Stomach (tissue), 9 donors: ENCODE data around the gene HOXD4. TPM values are rescaled to one million over a fixed set of nuclear protein-coding genes. Genes with fewer than 3 reads are reported as not detected.
A peak's percentile ranks its signal among the peaks of the same experiment; 100 is the strongest.

ENCODE experiments used
- DNase-seq, 2 donors: peaks; one replicate each; pipeline versions ENCODE4 v3.0.0 to v3.0.0-alpha.2; 2013 to 2019
- H3K27ac ChIP-seq, 5 donors: fragments of 200-600 bp in 4 of 5; sonication (generic) in 4 of 5; one replicate each; pipeline ENCODE4 v1.5.1; 2013 to 2019; ENCODE audit warnings: mild to moderate bottlenecking in 1 of 5, moderate library complexity in 1 of 5
- H3K27me3 ChIP-seq, 3 donors: fragments of 200-600 bp; sonication (generic); one replicate each; pipeline ENCODE4 v1.5.1; 2017 to 2019; ENCODE audit warnings: mixed run types in 1 of 3
- H3K36me3 ChIP-seq, 4 donors: fragments of 200-600 bp; sonication (generic); 1 replicate in 3 of 4; 2 replicates in 1 of 4; pipeline ENCODE4 v1.5.1; 2016 to 2019
- H3K4me1 ChIP-seq, 4 donors: fragments of 200-600 bp; sonication (generic); one replicate each; pipeline ENCODE4 v1.5.1; 2016 to 2019
- H3K4me3 ChIP-seq, 4 donors: fragments of 200-600 bp; sonication (generic) in 3 of 4; one replicate each; pipeline ENCODE4 v1.5.1; 2016 to 2019; ENCODE audit warnings: mild to moderate bottlenecking in 1 of 4
- H3K9me3 ChIP-seq, 4 donors: fragments of 200-600 bp; sonication (generic); one replicate each; pipeline ENCODE4 v1.5.1; 2016 to 2019
- CTCF ChIP-seq, 7 experiments: fragments of 450-650 bp in 4 of 7; fragments of 200-600 bp in 3 of 7; sonication (generic) in 3 of 7; IDR thresholded peaks; one replicate each; pipeline ENCODE4 v1.5.1; 2016 to 2019; ENCODE audit warnings: antibody characterized with exemption in 7 of 7, control low read depth in 2 of 7, mild to moderate bottlenecking in 1 of 7
- EP300 ChIP-seq: sonication (generic); formaldehyde crosslinking; IDR thresholded peaks from one replicate; pipeline ENCODE4 v1.6.1; 2017; ENCODE audit warnings: antibody characterized with exemption
- POLR2A ChIP-seq, 4 donors: fragments of 450-650 bp; IDR thresholded peaks; one replicate each; pipeline ENCODE4 v1.6.1; 2016; ENCODE audit warnings: antibody characterized with exemption in 4 of 4, control low read depth in 2 of 4, mild to moderate bottlenecking in 1 of 4, moderate library complexity in 1 of 4
- POLR2AphosphoS5 ChIP-seq, 3 donors: sonication (generic); formaldehyde crosslinking; IDR thresholded peaks; one replicate each; pipeline ENCODE4 v1.6.1; 2016; ENCODE audit warnings: antibody characterized with exemption in 3 of 3
- WGBS, 5 donors: extraction: QIAGEN DNeasy Blood & Tissue Kit in 3 of 5; methylation state at CpG; one replicate each; pipeline versions ENCODE4 v1.1.5 to v1.1.7; 2013 to 2018; 5-methylcytosine and 5-hydroxymethylcytosine counted together
- intact Hi-C: fragments of 100-400 bp; cut with DNase I; formaldehyde crosslinking; loops from one replicate; pipeline ENCODE4 v1.15.1; 2023; ENCODE audit warnings: low total_unique reads
- polyA plus RNA-seq, 3 donors: library from polyadenylated mRNA; stranded (reverse); fragments of 200-250 nt; gene quantifications; one replicate each; pipeline ENCODE4 v1.2.3, GENCODE V29; 2013
- total RNA-seq, 5 donors: library from RNA; depleted of rRNA; stranded (reverse); fragments of >200 nt; gene quantifications; one replicate each; pipeline versions ENCODE4 v1.1.0 to v1.2.3, GENCODE V29; 2014 to 2016
- donor health status: healthy with polysubstance abuse.
- donor health status: Bipolar disorder and iron deficiency.
- donor health status: healthy.

The HOXD4 gene
- total and polyA plus RNA-seq, 8 donors = 0.25 to 9.6 (median 1.6) TPM; not detected in 4

GRCh38 chr2:176172007-176172894 lies 20.9 kb downstream of the HOXD4 start:
- Histone ChIP-seq H3K27ac (no peak overlapping the region), H3K27me3 (peaks cover 32 to 100% (median 82%) of the 10 kb centered on the region in 3 donors), H3K4me1 (peaks cover 3 to 26% (median 20%) of the 10 kb centered on the region in 4 donors), H3K4me3 (no peak overlapping the region), H3K9me3 (peaks cover 0 to 15% (median 0%) of the 10 kb centered on the region in 4 donors), H3K36me3 (no peaks in the 10 kb centered on the region)
- intact Hi-C loops = no loop called here
- WGBS, 5 donors = 11 to 30% (median 16%) methylated on average over 46 to 60 of the region's 60 CpGs
- TF ChIP-seq EP300 (no peak), POLR2AphosphoS5 (IDR thresholded peaks at IDR 0.05) (no peak), POLR2A (IDR thresholded peaks at IDR 0.05) (no peak), CTCF (IDR thresholded peaks at IDR 0.05) (no peak)
- DNase-seq = no peak

- Histone ChIP-seq H3K27ac (no peak overlapping the region), H3K36me3 (no peaks in the 10 kb centered on the region), H3K4me1 (peaks cover 3 to 30% (median 23%) of the 10 kb centered on the region in 4 donors), H3K4me3 (no peak overlapping the region), H3K27me3 (peaks cover 32 to 100% (median 85%) of the 10 kb centered on the region in 3 donors), H3K9me3 (peaks cover 0 to 15% (median 0%) of the 10 kb centered on the region in 4 donors)
- no peak for TF ChIP-seq CTCF (IDR thresholded peaks at IDR 0.05)
- TF ChIP-seq POLR2A (IDR thresholded peaks at IDR 0.05) = no peak
- TF ChIP-seq POLR2AphosphoS5 (IDR thresholded peaks at IDR 0.05) = no peak
- TF ChIP-seq EP300 = no peak
- WGBS, 5 donors = 23 to 34% (median 28%) methylated on average over 14 of the region's 14 CpGs
- intact Hi-C loops = no loop called here
- no peak for DNase-seq
Observed at GRCh38 chr2:176172895-176173566, 21.7 kb downstream of the HOXD4 start.

- Histone ChIP-seq H3K9me3 (peaks cover 0 to 15% (median 0%) of the 10 kb centered on the region in 4 donors), H3K36me3 (no peaks in the 10 kb centered on the region), H3K4me1 (peaks cover 3 to 38% (median 27%) of the 10 kb centered on the region in 4 donors), H3K4me3 (no peak overlapping the region), H3K27ac (no peak overlapping the region), H3K27me3 (peaks cover 36 to 100% (median 86%) of the 10 kb centered on the region in 3 donors)
- intact Hi-C loops = no loop called here
- TF ChIP-seq POLR2AphosphoS5 (IDR thresholded peaks at IDR 0.05) (no peak), POLR2A (IDR thresholded peaks at IDR 0.05) (no peak), EP300 (no peak), CTCF (IDR thresholded peaks at IDR 0.05) (no peak)
- WGBS, 5 donors = 10 to 19% (median 11%) methylated on average over 7 of the region's 7 CpGs
- DNase-seq = no peak
Observed at GRCh38 chr2:176173567-176174381, 22.4 kb downstream of the HOXD4 start.

GRCh38 chr2:176174382-176174823 lies 23.1 kb downstream of the HOXD4 start:
- intact Hi-C loops = no loop called here
- H3K27ac ChIP-seq = no peak overlapping the region
- peaks cover 42 to 100% (median 87%) of the 10 kb centered on the region in 3 donors for H3K27me3 ChIP-seq
- H3K4me3 ChIP-seq = no peak overlapping the region
- TF ChIP-seq POLR2A (IDR thresholded peaks at IDR 0.05) (no peak), EP300 (no peak)
- peaks cover 3 to 40% (median 27%) of the 10 kb centered on the region in 4 donors for H3K4me1 ChIP-seq
- 6 to 13% (median 7%) methylated on average over 12 to 14 of the region's 14 CpGs for WGBS, 5 donors
- DNase-seq = peak in 1 of 2 donors; percentile 27
- H3K9me3 ChIP-seq = peaks cover 0 to 15% (median 0%) of the 10 kb centered on the region in 4 donors
- no peaks in the 10 kb centered on the region for H3K36me3 ChIP-seq
